Effector memory CD4-positive, alpha-beta T cell (primary cell): ENCODE data around the gene CPVL.

Source experiments
- DNase-seq, 3 donors: peaks; one replicate each; pipeline ENCODE4 v3.0.0-alpha.2; 2020
- H3K27ac ChIP-seq: 2 replicates; pipeline ENCODE4 v1.7.0; 2013; ENCODE audit warnings: mild to moderate bottlenecking, low read length, moderate library complexity; ENCODE audit not compliant: insufficient read depth, poor library complexity, severe bottlenecking
- H3K27me3 ChIP-seq: replicated peaks from 2 replicates; pipeline ENCODE4 v1.7.0; 2013; ENCODE audit warnings: mild to moderate bottlenecking, low read length; ENCODE audit not compliant: insufficient read depth, control insufficient read depth, poor library complexity, severe bottlenecking
- H3K36me3 ChIP-seq: 2 replicates; pipeline ENCODE4 v1.7.0; 2013; ENCODE audit warnings: mild to moderate bottlenecking, low read length, moderate library complexity; ENCODE audit not compliant: control insufficient read depth, insufficient read depth
- H3K4me1 ChIP-seq: 2 replicates; pipeline ENCODE4 v1.7.0; 2013; ENCODE audit warnings: low read length, mild to moderate bottlenecking; ENCODE audit not compliant: control insufficient read depth, insufficient read depth, poor library complexity, severe bottlenecking
- H3K4me3 ChIP-seq: 2 replicates; pipeline ENCODE4 v1.7.0; 2013; ENCODE audit warnings: low read length, low read depth, mild to moderate bottlenecking; ENCODE audit not compliant: insufficient read depth, poor library complexity, severe bottlenecking
- H3K9me3 ChIP-seq: 2 replicates; pipeline ENCODE4 v1.7.0; 2013; ENCODE audit warnings: mild to moderate bottlenecking, low read length, moderate library complexity; ENCODE audit not compliant: control insufficient read depth

CPVL gene

DNA sequence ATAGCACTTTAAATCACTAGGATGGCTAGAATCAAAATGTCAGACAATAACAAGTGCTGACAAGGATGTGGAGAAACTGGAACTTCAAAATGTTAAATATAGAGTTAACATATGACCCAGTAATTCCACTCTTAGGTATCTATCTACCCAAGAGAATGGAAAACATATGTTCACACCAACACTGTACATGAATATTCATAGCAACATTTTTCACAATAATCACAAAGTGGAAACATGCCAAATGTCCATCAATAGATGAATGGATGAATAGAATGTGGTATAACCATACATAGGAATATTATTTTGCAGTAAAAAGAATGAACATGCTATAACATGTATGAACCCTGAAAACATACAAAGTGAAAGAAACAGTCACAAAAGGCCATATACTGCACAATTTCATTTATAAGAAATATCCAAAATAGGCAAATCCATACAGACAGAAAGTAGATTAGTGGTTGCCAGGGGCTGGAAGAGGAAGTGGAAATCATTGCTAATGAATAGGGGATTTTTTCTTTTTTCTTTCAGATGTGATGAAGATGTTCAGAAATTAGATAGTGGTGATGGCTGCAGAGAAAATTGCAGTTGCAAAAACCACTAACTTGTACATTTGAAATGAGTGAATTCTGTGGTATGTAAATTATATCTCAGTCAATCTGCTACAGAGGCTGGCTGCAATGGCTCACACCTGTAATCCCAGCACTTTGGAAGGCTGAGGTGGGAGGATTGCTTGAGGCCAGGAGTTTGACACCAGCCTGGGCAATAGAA, 93.0 kb downstream of the CPVL start:
- Histone ChIP-seq H3K27me3 (no peaks in the 10 kb centered on the region), H3K9me3 (no peaks in the 10 kb centered on the region), H3K27ac (no peak overlapping the region), H3K4me3 (no peak overlapping the region), H3K4me1 (no peaks in the 10 kb centered on the region), H3K36me3 (no peaks in the 10 kb centered on the region)
- no peak for DNase-seq

DNA sequence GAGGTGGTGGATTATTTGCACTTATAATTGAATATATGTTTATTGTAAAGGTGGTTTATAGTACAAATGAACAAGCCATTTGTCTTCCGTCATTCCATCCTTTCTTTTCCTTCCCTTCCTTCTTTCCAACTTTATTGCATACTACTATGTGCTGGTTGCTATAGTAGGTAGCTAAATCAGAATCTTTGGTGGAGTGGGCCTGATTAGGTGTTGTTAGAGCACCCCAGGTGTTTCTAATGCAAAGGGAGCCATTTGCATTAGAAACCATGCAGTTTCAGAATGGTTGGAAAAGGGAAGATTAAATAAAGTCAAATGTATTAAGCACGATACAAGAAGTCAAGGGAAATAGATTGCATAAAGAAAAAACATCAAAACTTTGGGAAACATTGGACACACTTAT, 99.4 kb downstream of the CPVL start:
- Histone ChIP-seq H3K4me3 (no peak overlapping the region), H3K4me1 (no peaks in the 10 kb centered on the region), H3K36me3 (no peaks in the 10 kb centered on the region), H3K9me3 (no peaks in the 10 kb centered on the region), H3K27me3 (no peaks in the 10 kb centered on the region), H3K27ac (no peak overlapping the region)
- no peak for DNase-seq

DNA sequence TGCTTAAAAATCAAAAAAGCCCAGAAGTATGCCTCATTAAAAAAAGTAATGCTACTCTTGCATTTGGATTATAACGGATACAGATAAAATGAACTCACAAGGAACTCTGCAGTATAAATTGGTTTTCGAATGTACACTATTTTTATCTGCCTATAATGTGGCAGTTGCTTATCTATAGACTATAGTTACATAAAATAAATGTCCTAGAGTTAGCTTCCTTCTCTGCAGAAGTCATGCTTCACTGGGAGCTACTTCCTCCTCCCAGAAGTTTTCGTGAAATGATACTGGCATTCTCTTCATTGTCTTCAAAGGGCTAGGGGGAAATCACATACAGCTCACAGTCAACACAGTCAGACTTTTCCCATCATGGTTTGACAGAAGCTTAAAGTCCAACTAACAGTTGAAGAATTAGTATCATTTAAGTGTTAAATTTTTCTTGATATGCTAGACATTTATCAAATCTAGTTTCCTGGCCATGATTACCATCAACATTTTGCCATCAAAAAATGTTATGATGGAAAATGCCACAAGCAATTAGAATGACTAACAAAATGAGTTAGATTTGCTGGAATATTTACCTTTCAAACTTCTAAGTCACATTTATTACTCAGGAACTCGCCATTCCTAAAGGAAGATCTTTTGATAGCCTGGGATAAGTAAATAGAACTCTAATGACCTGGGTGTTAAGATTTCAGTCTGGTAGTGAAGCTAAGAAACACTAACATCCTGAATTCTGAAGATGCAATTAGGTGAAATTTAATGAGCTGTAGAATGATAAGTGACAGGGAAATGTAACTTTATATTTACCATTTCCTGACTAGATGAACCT, 100.9 kb downstream of the CPVL start:
- Histone ChIP-seq H3K27me3 (no peaks in the 10 kb centered on the region), H3K9me3 (no peaks in the 10 kb centered on the region), H3K36me3 (no peaks in the 10 kb centered on the region), H3K27ac (no peak overlapping the region), H3K4me1 (no peaks in the 10 kb centered on the region), H3K4me3 (no peak overlapping the region)
- no peak for DNase-seq

DNA sequence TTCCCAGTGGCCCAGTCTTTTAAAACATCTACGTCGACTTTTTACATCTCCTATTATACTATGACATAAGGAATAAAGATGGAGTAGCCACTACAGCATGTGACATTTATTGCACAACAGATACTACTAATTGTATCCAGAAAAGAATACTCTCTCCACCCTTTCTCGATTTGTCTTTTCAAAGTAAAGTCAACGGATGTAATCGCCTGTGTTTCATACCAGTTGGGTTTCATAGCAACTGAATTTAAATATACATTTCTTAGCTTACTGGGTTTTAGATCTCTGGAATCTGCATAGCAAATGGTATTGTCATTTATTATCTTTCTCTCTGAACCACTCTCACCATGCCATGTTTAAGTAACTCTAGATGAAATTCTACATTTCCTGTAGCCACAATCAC, 101.8 kb downstream of the CPVL start:
- no peaks in the 10 kb centered on the region for H3K4me1 ChIP-seq
- H3K4me3 ChIP-seq, result no peak overlapping the region
- no peak for DNase-seq
- H3K9me3 ChIP-seq, result no peaks in the 10 kb centered on the region
- H3K27ac ChIP-seq, result no peak overlapping the region
- no peaks in the 10 kb centered on the region for H3K36me3 ChIP-seq
- no peaks in the 10 kb centered on the region for H3K27me3 ChIP-seq

DNA sequence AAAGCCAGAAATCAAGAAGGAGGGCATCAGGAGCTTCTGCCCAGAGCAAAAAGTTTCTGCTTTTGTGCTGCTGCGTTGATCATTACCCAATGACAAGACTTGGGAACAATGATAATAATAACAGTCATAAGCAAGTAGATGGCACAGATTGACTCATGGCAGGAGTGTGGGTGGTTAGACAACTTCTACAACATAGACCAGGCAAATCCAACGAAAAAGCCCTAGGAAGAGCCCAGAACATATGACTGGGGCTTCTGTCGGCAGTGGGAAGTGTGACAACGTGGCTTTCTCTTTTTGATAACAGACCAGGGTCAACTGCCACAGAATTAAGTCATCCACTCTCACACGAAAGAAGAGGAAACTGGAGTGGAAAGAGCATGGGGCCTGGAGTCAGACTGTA, 102.8 kb downstream of the CPVL start:
- Histone ChIP-seq H3K4me1 (no peaks in the 10 kb centered on the region), H3K27ac (no peak overlapping the region), H3K36me3 (no peaks in the 10 kb centered on the region), H3K27me3 (no peaks in the 10 kb centered on the region), H3K4me3 (no peak overlapping the region), H3K9me3 (no peaks in the 10 kb centered on the region)
- DNase-seq, result no peak

DNA sequence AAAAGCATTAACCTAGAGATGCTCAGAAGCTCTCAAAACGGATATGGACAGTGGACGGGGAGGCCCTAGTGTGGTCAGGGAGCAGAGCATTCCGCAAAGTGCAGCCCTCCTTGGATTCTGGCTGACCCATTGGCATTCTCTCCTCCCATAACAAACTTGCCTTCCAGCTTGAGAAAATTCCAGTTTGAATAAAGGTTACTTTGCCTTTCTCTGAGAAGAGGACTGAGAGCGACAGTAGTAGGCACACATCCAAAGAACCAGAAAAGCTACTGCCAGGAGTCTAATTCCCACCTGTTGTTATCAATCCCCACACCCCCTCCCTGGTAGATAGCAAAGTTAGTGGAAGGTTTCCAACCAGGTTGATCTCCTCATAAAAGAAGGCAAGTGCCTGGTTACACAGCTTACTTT, 103.5 kb downstream of the CPVL start:
- no peaks in the 10 kb centered on the region for H3K9me3 ChIP-seq
- no peaks in the 10 kb centered on the region for H3K4me1 ChIP-seq
- DNase-seq, result no peak
- H3K27me3 ChIP-seq, result no peaks in the 10 kb centered on the region
- no peak overlapping the region for H3K27ac ChIP-seq
- H3K36me3 ChIP-seq, result no peaks in the 10 kb centered on the region
- H3K4me3 ChIP-seq, result no peak overlapping the region

DNA sequence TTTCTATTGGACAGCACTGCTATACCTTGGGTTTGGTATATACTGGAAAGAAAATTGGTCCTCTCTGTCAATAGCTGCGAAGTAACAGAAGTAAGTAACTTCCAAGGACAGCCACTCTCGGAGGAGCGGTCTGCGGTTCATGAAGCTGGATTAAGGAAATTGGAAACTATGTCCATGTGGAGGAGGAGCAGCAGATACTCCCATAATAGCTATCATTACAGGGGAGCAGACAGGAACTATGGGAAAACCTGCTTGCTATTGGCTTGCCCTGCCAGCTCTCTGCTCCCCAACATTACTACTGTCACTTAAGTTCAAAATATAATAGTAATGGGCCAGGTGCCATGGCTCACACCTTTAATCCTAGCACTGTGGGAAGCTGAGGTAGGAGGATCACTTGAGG, 104.3 kb downstream of the CPVL start:
- Histone ChIP-seq H3K4me3 (no peak overlapping the region), H3K27me3 (no peaks in the 10 kb centered on the region), H3K9me3 (no peaks in the 10 kb centered on the region), H3K27ac (no peak overlapping the region), H3K36me3 (no peaks in the 10 kb centered on the region), H3K4me1 (no peaks in the 10 kb centered on the region)
- DNase-seq, result no peak

DNA sequence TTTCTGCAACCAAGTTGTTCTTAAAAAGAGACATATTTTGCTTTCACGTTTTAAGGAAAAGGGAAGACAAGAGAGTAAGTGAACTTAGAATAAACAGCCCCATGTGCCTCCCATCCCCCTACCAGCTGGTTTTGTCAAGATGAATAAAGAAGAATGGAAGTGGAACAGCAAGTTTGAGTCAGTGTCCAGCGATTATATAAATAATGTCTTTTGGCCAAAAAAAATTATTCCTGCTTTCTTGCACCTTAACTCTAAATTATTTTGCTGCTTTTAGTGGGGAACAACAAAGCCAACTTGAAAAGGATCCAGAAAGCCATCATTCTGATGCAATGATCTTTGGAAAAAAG, 105.8 kb downstream of the CPVL start:
- no peaks in the 10 kb centered on the region for H3K36me3 ChIP-seq

DNA sequence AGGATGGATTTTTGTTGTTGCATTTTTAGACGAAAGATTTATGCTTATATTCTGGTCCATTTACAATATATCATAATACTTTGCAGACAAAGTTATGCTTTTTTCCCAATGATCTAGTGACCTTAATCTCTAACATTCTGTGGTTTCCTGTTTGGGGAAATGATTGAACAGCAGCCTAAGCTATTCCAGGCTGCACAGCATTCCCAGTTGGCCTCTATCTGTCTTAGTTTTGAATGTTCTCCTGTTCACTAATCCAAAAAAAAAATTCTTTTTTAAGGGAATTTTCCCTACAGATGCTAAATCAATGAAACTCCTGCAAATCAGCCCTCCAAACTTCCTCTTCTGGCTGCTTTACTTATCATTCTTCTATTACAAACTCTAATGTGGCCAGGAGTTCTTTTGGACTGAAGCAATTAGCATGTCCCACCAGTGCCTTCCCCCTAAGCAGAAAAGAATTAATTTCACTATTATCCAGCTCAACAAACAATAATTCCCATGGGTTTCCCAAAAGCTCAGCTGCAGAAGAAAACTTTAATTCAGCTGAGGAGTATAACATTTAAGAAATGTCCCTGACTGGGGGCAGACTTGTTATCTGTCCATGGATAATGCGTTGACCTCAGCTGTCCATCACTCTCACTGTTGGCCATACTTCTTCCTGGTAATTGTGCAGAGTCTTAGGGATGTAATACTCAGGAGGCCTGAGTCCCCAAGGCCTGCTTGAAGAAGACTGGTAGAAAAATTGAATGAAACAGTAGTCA, 106.3 kb downstream of the CPVL start:
- no peaks in the 10 kb centered on the region for H3K4me1 ChIP-seq
- no peak overlapping the region for H3K4me3 ChIP-seq
- H3K36me3 ChIP-seq, result no peaks in the 10 kb centered on the region
- no peak overlapping the region for H3K27ac ChIP-seq
- DNase-seq, result no peak
- H3K9me3 ChIP-seq, result no peaks in the 10 kb centered on the region
- H3K27me3 ChIP-seq, result no peaks in the 10 kb centered on the region

More for the DNA sequence above, 105.8 kb downstream of the CPVL start:
- H3K9me3 ChIP-seq, result no peaks in the 10 kb centered on the region
- H3K4me1 ChIP-seq, result no peaks in the 10 kb centered on the region
- no peak overlapping the region for H3K4me3 ChIP-seq
- H3K27ac ChIP-seq, result no peak overlapping the region
- no peak for DNase-seq
- H3K27me3 ChIP-seq, result no peaks in the 10 kb centered on the region

DNA sequence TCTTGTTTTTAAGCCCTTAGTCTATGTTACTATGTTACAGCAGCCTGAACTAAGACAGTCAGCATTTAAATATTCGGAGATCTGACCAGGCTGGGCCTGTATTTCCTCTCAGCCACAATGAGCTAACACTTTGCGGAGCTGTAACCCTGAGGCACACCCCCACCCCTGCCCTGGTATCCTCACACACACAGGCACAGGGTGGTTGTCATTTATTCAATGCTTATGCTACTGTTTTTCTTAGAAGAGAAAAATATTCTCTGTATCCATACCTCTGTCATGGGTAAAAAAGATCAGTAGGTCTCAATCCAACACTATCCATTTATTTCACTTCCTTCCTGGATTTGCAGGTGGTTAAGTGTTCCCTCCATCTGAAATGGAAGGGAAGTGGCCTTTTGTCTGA, 107.9 kb downstream of the CPVL start:
- no peak for DNase-seq
- Histone ChIP-seq H3K27ac (no peak overlapping the region), H3K36me3 (no peaks in the 10 kb centered on the region), H3K4me3 (no peak overlapping the region), H3K4me1 (no peaks in the 10 kb centered on the region), H3K9me3 (no peaks in the 10 kb centered on the region), H3K27me3 (no peaks in the 10 kb centered on the region)
